GM13976 (cell line): ENCODE data around the gene MACO1.
"Not testable (repeated sequence)": the region's sequence is repeated elsewhere in the genome, so short reads cannot be mapped to it uniquely, and the experiment has no call there.

Experiments
- DNase-seq: peaks from one replicate; pipeline ENCODE4 v3.0.0; 2012; ENCODE audit warnings: low spot score
- in situ Hi-C: fragments of 300-500 bp; cut with MboI; formaldehyde crosslinking; loops from one replicate; pipeline ENCODE4 v1.12.0; 2022; ENCODE audit warnings: low sequenced_read_pairs, mixed read lengths, inconsistent platforms; ENCODE audit not compliant: unreplicated experiment
- TF ChIP-seq, protein P1 (sequence below): IDR thresholded peaks from 2 replicates; pipeline ENCODE4 v1.5.1; 2012; ENCODE audit warnings: borderline replicate concordance, mild to moderate bottlenecking; ENCODE audit not compliant: insufficient read depth; ENCODE audit errors: extremely low read depth, missing control alignments, control extremely low read depth

Gene MACO1

DNA sequence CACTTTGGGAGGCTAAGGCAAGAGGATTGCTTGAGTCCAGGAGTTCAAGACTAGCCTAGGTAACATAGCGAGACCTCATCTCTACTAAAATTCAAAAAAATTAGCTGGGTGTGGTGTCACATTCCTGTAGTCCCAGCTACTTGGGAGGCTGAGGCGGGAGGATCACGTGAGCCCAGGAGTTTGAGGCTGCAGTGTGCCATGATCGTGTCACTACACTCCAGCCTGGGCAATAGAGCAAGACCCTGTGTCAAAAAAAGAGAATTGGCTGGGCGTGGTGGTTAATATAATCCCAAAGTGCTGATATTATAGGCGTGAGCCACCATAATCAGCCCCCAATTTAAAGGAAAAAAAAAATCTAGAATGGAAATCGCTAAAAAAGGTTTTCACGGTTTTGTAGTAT, 7.0 kb downstream of the MACO1 start:
- TF ChIP-seq, protein P1, sequence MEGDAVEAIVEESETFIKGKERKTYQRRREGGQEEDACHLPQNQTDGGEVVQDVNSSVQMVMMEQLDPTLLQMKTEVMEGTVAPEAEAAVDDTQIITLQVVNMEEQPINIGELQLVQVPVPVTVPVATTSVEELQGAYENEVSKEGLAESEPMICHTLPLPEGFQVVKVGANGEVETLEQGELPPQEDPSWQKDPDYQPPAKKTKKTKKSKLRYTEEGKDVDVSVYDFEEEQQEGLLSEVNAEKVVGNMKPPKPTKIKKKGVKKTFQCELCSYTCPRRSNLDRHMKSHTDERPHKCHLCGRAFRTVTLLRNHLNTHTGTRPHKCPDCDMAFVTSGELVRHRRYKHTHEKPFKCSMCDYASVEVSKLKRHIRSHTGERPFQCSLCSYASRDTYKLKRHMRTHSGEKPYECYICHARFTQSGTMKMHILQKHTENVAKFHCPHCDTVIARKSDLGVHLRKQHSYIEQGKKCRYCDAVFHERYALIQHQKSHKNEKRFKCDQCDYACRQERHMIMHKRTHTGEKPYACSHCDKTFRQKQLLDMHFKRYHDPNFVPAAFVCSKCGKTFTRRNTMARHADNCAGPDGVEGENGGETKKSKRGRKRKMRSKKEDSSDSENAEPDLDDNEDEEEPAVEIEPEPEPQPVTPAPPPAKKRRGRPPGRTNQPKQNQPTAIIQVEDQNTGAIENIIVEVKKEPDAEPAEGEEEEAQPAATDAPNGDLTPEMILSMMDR: no peak
- no peak for DNase-seq
- in situ Hi-C loops: no loop called here

DNA sequence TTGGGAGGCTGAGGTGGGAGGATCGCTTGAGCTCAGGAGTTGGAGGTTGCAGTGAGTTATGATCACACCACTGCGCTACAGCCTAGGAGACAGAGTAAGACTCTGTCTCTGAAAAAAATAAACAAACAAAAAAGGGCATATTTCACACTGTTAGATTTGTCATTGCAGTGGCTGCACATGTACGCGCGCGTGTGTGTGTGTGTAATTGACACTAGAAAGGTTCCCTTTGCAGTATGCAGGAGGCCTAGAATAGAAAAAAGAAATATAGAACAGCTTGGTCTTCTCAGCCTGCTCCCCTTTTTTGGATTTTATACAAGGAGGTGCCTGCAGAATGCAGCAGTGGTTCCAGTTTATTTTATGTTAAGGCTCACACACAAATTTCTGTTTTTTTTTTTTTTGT, 8.6 kb downstream of the MACO1 start:
- no peak for DNase-seq
- TF ChIP-seq, protein P1: no peak
- in situ Hi-C loops: no loop called here

DNA sequence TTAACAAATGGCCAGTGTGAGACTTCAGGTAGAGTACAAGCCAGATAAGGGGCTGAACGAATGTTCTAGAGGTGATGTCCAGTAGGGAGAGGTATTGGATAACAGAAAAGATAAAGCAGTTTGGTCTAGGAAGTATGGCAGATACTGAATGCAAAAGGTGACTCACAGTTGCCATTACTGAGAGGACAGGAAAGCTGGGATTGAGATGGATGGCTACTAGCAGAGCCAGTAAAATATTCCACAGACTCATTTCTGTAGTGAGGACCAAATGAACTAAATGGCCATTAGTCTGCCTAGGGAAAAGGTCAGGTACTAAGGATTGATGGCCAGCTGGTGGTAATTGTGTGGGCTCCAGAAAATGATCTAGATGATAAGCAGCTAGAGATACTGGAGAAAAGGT, 11.5 kb downstream of the MACO1 start:
- TF ChIP-seq, protein P1: no peak
- DNase-seq: no peak
- in situ Hi-C loops: no loop called here

DNA sequence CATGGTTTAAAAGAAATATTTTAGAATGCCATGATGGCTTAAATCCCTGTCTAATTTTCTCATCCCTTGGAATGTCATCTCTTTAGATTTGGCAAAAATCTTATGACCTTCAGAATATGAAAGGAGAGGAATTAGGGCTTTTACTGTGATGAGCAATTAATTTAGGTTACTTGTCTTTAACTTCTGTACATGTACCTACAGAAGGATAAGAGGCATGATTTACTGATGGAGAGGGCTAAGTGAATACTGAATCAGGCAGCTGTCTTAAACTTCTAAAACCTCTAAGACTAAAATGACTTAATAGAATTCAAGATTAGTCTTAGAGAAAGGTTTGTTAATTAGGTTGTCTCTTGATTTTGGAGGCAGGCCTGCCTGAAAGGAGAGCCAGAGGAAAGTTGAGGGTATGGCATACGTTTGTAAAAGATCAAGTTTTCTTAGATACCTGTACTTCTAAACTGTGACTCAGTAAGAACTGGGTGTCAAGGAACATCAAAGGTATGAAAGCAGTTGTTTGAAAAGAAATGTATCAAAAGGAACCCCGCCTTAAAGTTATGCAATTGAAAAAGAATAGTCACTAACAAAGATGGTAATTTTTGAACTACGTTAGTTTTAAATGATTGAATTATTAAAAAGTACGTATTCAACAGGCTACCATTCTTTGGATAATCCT, 12.5 kb downstream of the MACO1 start:
- in situ Hi-C loops: no loop called here
- no peak for DNase-seq
- TF ChIP-seq, protein P1: no peak

DNA sequence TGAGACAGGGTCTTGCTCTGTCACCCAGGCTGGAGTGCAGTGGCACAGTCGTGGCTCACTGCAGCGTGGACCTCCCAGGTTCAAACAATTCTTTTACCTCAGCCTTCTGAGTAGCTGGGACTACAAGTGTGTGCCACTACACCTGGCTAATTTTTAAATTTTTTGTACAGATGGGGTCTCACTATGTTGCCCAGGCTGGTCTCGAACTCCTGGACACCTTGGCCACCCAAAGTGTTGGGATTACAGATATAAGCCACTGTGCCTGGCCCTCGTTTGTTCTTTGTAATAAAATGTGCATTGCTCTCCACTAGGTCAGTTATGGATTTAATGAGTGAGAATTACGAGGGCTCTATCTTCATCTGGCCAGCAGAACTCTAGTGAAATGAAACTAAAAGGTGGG, 13.9 kb downstream of the MACO1 start:
- in situ Hi-C loops, DNase-seq: not testable (repeated sequence)

DNA sequence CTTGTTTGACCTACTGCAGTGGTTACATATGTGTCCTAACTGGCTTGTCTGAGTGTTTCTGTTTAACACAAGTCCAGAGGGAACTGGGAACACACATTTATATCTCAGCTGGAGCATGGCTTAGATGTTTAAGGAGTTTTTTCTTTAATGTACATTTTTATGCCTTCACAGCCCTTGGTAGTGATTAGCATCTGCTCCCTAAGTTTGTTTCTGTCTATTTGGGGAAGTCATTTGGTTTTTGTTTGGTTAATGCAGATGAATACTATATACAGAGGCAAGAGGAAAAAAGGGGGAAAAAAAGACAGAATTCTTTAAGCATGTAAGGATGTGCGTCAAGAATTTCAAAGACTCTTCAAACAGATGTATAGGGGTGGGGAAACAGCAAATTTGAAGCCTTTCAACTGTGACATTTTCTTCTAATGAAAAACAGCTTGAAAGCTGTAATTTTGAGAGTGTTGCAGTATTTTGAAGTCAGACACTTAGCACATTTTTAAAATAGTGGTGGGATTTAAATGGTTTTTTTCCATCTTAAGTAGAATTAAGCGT, 15.4 kb downstream of the MACO1 start:
- in situ Hi-C loops: no loop called here
- TF ChIP-seq, protein P1: no peak
- no peak for DNase-seq

DNA sequence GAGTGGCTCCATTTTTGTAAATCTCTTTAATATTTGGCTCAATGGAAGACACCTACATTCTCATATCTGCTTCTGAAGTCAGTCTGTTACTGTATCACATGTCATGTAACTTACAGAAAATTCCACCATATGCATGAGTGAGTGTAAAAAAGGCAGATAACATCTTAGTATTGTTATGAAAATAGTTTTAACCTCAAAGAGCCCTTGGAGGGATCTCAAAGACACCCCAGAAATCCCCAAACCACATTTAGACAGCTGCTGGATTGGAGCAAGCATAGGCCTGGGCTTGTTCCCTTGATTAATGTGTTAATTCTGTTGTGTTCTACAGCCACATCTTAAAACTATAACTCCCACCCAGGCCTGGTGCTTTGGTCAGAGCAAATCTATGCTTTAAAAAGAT, 16.9 kb downstream of the MACO1 start:
- in situ Hi-C loops: no loop called here
- DNase-seq: peak; percentile 50
- TF ChIP-seq, protein P1: no peak
